HG03575 (cell line): ENCODE results near the gene MED7.
A peak's percentile ranks its signal among the peaks of the same experiment; 100 is the strongest.

Experiments used
- ATAC-seq: cut with Tn5 transposase; IDR thresholded peaks from one replicate; pipeline ENCODE4 v1.9.1; 2021; ENCODE audit not compliant: unreplicated experiment, insufficient number of reproducible peaks, low FRiP score; ENCODE audit errors: extremely low read depth

The MED7 gene

DNA sequence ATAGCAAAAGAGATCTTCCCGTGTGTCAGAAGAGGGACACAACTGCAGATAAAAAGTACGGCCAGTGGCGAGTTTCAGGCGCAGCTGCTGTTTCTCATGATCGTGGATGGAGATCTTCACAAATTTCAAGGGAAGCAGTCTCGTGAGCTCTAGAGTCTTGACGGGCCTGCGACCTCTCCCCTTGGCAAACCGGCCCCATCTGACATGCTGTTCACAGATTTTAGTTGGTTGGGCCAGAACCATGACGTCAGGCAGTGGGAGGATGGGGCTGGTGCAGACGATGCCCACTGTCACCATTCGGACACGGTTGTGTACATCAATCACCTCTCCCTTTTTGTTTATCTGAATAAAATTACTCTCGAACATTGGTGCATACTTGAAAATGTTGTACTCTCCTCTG is 23.0 kb upstream of the MED7 start:
- no peak for ATAC-seq

DNA sequence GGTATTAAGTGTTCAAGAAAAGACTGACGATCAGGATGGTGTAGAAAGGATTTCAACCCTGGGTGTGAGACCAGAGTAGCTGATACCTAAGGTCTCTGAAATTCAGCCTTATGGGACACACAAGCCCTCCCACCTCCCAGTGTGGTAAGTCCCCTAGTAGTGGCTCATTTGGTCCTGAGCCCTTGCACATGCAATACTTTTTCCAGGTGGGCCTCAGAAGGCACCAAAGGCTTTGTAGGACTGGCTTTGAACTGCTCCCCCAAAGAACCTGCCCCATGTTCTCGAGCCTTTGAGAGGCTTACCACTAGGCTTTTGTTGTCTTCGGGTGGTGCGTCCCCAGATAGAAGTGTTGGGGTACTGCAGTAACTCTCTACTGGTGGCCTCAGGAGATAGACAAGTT is 22.6 kb upstream of the MED7 start:
- ATAC-seq: no peak

DNA sequence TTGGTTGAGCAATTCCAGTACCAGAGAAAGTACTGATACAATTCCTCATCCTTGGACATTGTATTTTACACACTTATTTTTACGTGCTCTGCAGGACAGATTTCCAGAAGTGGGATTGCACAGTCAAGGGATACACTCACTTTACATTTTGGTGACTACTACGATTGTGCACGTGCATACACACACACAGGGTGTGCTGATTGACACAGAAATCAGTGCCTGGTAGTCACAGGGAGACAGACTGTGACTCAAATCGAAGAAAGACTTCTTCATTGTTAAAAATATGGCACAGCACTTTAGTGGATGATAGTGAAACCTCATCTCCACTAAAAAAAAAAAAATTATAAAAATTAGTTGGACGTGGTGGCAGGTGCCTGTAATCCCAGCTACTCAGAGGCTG is 21.9 kb upstream of the MED7 start:
- no peak for ATAC-seq

DNA sequence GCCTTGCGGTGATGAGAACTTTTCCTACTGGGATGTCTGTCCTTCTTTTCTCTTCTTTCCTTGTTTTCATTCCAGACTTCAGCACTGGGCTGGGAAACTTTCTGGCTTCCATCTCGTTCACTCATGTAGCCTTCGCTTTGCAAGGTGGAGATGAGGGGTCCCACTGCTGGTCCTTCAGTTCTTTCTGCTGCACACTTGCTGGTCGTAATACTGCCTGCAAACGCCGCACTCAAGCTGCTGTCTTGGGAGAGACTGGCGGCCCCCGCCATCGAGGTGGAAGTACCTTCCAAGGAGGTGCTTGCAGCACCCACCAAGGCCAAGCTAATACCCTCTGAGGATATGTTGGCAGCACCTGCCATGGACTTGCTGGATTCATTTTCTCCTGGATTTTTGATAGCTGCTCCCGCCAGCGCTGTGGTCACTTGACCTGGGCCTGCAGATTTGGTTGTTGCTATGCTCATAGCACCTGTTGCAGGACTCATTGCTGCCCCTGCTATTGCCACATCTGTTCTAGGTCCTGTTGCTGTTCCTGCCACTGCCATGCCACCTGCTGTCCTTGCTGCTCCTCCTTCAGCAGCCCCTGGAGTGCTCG is 20.4 kb upstream of the MED7 start:
- ATAC-seq: no peak

DNA sequence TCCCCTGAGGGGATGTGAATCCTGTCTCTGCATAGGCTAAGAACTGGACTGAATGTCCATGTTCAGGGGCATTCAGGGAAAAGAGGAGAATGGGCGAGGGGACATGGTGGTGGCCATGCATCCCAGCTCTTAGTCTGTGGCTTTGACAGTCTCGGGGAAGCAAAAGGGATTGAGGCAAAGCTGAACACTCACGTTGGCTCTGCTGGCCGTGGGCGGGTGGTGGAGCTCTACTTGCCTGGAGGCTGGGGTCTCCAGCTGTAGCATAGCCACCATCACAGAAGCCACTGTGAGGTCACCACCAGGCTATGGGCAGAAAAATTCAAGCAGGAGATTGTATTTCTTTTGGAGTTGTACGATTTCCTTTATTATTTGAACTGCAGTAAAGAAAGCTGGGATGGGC is 19.3 kb upstream of the MED7 start:
- ATAC-seq: no peak

DNA sequence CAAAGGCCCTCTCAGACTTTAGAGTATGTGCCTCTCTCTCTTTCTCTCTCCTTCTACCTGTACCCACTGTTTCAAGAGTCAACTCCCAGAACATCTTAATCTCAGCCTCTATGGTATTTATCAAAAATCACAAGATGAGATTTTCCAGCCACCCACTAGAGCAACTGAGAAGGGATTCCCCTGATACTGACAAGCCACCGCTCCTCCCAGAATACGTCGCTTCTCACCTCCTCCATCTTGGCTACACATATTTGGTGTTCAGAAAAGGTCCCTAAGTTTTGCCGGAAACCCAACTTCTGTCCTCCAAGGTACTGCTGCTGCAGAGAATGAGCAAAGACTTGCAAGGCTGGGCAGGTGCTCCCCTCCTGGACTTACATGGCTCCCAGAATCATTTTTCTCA is 17.3 kb upstream of the MED7 start:
- ATAC-seq: no peak

DNA sequence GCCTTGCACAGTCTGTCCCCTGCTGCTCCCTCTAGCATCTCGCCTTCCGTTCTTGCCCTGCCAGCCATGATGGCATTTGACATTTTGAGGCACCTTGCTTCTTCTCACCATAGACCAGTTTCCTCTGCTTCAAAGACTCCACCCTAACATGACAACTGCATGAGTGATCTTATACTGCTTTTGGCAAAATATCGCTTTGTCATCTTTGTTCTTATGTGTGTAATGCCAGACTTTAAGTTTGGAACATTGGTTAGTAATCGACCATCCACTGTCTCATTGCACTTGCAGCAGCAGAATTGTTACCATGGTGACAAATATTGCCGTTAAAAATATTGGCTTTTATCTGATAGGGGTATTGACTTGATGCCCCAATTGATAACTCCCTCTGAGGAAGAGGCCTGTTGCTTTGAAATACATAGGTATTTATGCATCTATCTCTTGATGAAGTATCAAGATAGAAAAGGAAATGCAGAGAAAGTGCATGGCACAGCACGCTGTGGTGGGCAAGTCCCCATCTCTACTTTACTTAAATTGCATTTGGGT is 16.6 kb upstream of the MED7 start:
- ATAC-seq: no peak

DNA sequence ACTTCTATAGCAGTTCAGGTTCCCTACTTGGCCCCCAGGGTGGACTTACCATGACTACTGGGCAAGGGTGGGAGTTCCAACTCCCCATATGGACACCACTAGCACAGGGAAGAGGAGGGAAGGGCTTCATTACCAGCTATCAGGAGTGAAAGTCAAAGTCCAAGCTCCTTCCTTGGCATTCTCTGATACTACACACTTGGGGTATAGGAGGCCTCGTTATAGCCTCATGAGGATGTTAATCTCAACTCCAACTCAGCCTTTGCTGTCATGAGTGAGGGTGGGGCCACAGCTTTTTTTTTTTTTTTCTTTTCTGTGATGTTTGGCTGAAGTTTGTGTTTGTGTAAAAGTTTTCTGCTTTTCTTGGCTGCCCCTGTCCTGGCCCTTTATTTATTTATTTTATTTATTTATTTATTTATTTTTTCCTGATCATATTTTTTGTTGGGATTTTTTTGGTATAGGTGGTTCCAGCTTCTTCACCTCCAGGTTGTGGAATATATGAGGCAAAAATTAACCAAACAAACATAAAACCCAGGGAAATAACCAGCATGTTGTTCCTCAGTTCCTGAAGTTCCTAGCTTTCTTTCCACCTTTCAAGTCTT is 14.7 kb upstream of the MED7 start:
- ATAC-seq: no peak

DNA sequence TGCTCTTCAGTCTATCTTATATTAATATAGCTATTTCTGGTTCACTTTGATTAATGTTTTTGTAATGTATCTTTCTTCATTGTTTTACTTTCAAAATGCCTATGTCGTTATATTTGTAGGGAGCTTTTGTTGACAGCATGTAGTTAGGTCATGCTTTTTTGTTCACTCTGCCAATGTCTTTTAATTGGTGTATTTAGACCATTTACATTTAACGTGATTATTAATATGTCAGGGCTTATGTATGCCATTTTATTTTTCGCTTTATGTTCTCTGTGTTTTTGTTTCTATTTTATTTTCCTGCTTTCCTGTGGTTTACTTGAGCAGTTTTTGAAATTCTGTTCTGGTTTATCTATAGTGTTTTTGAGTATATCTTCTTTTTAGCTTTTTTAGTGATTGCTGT is 12.6 kb upstream of the MED7 start:
- no peak for ATAC-seq

DNA sequence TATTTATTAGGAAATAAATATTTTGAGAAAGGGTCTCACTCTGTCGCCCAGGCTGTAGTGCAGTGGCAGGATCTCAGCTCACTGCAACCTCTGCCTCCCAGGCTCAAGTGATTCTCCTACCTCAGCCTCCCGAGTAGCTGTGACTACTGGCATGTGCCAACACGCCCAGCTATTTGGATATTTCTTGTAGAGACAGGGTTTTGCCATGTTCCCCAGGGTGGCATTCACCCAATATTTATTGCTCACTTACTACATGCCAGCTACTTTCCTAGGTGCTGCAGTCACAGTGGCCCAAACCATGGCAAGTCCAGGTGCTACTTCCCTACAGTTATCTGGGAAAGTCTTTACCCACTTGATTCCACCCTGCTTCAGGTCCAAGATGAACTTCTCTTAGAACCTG is 8.3 kb upstream of the MED7 start:
- no peak for ATAC-seq

DNA sequence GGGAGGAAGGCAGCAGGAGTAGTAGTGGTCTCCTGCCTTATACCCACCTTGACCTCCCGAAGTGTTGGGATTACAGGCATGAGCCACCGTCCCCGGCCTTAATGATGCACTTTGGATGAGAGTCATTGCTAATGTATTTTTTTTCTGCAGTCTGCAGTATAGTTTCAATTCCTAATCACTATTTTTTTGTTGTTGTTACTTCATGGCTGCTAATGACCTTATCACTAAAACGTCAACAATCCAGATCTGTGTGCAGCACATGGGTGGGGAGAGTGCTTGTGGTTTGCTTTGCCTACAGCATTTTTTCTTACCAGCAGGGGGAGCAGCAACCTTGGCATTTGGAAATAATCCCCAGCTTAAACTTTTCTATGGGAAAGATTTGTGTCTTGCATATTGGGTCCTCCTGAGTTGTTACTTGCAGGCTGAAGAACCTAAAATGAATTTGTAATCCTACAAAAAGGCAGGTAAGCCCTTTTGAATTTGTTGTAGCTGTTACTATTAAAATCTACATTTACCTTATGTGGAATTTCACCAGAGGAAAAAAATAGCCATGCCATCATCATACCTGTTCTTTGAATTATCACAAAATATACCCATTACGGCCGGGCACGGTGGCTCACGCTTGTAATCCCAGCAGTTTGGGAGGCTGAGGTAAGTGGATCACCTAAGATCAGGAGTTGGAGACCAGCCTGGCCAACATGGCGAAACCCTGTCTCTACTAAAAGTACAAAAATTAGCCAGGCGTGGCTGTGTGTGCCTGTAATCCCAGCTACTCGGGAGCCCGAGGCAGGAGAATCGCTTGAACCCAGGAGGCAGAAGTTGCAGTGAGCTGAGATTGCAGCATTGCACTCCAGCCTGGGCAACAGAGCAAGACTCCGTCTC is 6.3 kb upstream of the MED7 start:
- ATAC-seq: peak; percentile 42

DNA sequence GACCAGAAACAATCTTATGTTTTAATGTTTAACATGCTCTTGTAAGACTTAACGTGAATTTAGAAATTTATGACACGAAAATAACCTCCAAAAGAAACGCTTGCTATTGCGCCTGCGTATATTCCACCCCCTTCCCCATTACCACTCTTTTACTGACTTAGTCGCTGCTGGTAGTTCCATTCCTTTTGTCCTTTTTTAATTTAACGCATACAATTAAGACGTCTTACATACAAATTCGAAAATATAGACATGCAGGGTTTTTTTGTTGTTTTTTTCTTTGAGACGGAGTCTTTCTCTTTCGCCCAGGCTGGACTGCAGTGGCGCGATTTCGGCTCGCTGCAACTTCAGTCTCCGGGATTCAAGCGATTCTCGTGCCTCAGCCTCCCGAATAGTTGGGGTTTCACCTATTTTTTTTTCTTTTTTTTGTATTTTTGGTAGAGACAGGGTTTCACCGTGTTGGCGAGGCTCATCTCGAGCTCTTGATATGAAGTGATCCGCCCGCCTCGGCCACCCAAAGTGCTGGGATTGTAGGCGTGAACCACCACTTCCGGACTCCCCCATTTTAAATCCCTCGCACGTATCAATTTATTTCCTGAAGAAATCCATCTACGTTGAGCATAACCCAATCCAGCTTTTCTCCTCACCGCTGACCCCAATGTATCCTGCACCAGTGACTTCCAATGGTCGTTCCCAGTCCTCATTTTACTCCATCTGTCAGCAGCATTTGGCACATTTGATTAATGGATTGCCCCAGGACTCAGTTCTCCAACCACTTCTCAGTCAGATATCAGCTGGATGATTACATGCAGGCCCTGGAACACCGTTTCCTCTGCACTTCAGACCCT is 684 bp upstream of the MED7 start:
- peak; percentile 24 for ATAC-seq

DNA sequence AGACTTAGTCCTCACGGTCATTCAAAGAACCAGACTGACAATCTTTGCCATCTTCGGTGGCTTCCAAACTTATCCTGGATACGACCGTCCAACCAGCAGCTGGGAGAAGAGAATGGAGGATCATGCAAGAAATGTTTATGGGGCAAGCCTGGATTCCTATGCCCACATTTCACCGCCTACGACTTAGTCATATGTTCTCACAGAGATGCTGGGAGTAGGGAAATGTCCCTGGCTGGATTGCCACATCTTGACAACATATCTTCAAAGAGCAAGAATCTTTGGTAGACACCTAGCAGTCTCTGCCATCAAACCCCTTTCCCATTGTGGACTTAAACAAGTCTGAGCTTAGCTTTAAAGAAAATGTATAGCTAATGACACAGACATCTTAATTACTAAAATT is 5.0 kb downstream of the MED7 start:
- no peak for ATAC-seq

DNA sequence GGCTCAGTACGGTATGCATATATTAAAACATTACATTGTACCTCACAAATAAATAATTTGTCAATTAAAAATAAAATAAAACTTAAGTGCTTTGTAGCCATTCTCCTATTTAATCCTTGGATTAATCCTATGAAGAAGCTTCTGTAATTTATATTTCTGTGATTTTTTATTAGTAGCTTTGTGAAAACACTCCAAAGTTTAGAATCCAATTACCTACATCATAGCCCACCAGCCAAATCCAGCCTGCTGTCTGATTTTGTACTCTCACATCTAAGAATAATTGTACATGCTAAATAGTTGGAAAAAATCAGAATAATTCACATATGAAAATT is 10.4 kb downstream of the MED7 start:
- no peak for ATAC-seq

DNA sequence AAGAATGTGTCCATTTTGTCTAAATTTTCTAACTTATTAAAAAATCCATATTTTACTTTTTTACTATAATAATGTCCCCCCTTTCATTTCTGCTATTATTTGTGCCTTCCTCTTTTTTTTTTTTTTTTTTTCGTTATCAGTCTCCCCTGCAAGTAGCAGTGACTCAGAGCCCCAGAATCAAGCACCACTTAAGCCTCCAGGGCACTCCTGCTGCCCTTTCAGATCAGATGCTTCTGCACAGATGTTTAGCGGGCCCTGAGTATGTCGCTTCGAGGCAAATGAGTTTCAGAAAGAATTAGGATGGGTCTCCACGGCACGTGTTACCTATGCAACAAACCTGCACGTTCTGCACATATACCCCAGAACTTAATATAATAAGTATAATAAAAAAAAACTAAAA is 11.7 kb downstream of the MED7 start:
- ATAC-seq: no peak

DNA sequence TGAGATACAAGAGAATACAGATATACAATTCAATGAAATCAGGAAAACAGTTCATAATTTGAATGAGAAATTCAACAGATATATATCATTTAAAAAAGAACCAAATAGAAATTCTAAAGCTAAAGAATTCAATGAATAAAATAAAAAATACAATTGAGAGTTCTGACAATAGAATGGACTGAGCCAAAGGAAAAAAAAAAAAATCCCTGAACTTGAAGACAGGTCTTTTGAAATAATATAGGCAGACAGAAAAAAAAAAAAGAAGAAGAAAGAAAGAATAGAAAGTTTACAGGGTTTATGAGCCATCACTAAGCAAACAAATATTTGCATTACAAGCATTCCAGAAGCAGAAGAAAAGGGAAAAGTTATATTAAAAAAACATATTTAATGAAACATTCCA is 21.0 kb downstream of the MED7 start:
- ATAC-seq: no peak

DNA sequence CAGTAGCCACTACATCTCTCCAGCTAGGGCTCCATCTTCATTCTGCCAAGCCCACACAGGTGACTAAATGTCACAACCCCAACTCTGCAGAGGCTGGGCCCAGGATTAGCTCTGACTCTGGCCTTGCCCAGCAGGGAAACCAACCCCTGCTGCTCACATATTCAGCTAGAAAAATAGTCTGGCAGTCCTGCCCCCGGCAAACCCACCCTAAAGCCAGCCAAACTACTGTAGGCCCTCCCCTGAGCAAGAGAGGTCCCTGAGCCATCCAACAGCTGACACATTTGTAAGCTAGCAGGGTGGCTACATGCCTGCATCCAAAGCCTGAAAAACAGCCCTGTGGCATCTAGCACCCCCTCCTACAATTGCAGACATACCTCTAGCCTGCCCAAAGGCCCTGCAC is 22.6 kb downstream of the MED7 start:
- no peak for ATAC-seq

DNA sequence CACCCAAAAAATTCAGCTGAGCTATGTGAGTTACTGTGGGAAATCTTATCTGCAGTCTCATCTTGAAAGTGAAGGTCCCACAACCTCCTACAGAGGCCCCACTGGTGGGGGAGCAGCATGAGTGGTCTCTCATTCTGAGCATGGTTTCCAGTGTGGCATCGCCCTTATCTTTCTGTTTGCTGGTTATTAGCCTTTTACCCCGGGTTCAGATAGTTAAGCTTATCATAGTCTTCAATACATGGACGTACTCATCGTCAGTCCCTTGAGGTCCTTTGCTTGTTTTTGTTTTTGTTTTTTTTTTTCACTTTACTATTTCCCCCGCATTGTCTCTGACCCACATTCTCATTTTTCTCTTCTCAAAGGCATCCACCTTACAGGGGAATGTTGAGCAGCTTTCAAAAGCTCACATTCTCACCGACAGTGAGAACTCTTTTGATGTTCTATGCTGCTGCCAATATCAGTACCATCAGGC is 26.1 kb downstream of the MED7 start:
- peak; percentile 58 for ATAC-seq

DNA sequence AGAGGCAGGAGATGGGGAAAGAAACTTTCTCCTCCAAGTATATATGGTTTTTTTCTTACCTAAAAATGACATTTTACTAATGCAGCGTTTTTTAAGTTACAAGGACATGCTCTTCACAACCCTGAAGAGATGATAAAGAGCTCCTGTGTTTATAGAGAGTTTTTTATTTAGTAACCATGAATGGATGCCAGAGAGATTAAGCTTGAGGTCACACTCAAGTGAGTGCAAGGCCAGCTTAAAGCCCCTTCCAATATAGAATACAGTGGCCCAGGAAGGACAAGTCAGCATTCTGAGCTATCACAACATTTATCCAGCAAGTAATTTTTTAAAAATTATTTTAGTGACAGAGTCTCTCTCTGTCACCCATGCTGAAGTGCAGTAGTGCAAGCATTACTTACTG is 27.2 kb downstream of the MED7 start:
- ATAC-seq: no peak
